ENCODE results near the gene PRKD3. TPM values are rescaled to one million over a fixed set of nuclear protein-coding genes. Genes with fewer than 3 reads are reported as not detected.
A peak's percentile ranks its signal among the peaks of the same experiment; 100 is the strongest.

PRKD3 gene
- total and polyA plus RNA-seq, 2 of the 13 experiments (the other 11 are each of a cell fraction or from before 2014, with no cell fraction given), result 11.6 to 38.4 TPM

DNA sequence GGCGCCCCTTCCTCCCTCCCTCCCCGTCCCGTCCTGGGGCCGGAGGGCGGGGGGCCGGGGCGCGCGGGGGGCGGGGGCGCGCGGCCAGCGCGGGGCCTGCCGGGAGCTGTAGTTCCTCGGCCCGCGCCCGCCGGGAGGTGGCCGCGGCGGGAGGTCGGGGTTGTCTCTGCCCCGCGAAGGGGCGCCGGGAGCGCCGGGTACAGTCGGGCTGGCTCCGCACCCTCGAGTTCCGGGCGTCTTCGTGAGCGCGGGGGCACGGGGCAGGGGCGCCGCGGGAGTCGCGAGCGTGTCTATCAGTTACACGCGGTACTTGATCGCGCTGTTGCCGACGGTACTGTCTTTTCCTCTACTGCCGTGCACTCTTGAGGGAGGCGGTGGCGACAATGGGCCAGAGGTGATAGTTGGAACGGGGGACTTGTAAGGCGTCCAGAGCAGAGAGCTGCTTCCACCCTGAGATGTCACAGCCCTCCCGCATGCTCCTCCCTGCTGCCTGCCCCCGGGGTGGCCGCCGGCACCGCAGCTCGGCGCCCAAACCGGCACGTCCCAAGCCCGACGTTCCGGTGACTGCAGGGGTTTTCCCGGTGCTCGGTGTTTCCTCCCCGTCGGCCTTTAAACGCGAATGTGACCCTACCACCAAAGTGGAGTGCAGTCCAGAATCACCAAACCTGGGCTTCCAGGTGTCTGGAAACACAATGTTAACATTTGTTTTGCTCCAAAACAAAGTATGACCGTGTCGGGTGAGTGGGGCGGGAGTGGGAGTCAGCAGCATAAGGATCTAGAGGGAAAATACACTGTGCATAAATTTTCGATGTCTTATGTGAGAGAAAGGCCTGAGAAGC is at the start of gene PRKD3 (continued):
- TF ChIP-seq KIAA2018 (CRISPR knock-in tag; IDR thresholded peaks at IDR 0.05; ENCODE audit: borderline replicate concordance), result no peak
- TF ChIP-seq, protein P1, sequence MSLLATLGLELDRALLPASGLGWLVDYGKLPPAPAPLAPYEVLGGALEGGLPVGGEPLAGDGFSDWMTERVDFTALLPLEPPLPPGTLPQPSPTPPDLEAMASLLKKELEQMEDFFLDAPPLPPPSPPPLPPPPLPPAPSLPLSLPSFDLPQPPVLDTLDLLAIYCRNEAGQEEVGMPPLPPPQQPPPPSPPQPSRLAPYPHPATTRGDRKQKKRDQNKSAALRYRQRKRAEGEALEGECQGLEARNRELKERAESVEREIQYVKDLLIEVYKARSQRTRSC (CRISPR knock-in tag; IDR thresholded peaks at IDR 0.05; ENCODE audit: low read depth), result no peak
- no peak for TF ChIP-seq ZNF367 (CRISPR knock-in tag; IDR thresholded peaks at IDR 0.05; ENCODE audit: borderline replicate concordance)
- TF ChIP-seq ZNF713 (CRISPR knock-in tag; IDR thresholded peaks at IDR 0.05), result peak; percentile 57; the same call in 1 of the 2 replicates
- 0 out of 2 replicates have a peak, but pooled peaks have one; percentile 42 for TF ChIP-seq ZNF691 (CRISPR knock-in tag; IDR thresholded peaks at IDR 0.05; ENCODE audit: borderline replicate concordance, low read depth)
- TF ChIP-seq NR1H2 (CRISPR knock-in tag; IDR thresholded peaks at IDR 0.05; ENCODE audit: borderline replicate concordance, low read depth), result no peak
- no peak for TF ChIP-seq ZFP41 (CRISPR knock-in tag; IDR thresholded peaks at IDR 0.05; ENCODE audit: borderline replicate concordance)
- TF ChIP-seq, protein P2, sequence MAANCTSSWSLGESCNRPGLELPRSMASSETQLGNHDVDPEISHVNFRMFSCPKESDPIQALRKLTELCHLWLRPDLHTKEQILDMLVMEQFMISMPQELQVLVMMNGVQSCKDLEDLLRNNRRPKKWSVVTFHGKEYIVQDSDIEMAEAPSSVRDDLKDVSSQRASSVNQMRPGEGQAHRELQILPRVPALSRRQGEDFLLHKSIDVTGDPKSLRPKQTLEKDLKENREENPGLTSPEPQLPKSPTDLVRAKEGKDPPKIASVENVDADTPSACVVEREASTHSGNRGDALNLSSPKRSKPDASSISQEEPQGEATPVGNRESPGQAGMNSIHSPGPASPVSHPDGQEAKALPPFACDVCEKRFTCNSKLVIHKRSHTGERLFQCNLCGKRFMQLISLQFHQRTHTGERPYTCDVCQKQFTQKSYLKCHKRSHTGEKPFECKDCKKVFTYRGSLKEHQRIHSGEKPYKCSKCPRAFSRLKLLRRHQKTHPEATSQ (CRISPR knock-in tag; IDR thresholded peaks at IDR 0.05; ENCODE audit: borderline replicate concordance), result no peak
- no peak for TF ChIP-seq ZFP36L1 (CRISPR knock-in tag; IDR thresholded peaks at IDR 0.05)
- no peak for TF ChIP-seq ZNF878 (CRISPR knock-in tag; IDR thresholded peaks at IDR 0.05)
- no peak for TF ChIP-seq SMYD3 (CRISPR knock-in tag; IDR thresholded peaks at IDR 0.05)
- TF ChIP-seq ZNF577 (CRISPR knock-in tag; IDR thresholded peaks at IDR 0.05; ENCODE audit: borderline replicate concordance, low read depth), result no peak
- TF ChIP-seq KMT2B (CRISPR knock-in tag; IDR thresholded peaks at IDR 0.05), result no peak
- TF ChIP-seq ZNF772 (CRISPR knock-in tag; IDR thresholded peaks at IDR 0.05), result no peak
- no peak for TF ChIP-seq ZNF101 (CRISPR knock-in tag; IDR thresholded peaks at IDR 0.05; ENCODE audit: borderline replicate concordance, low read depth)
- TF ChIP-seq ZZZ3 (CRISPR knock-in tag; IDR thresholded peaks at IDR 0.05; ENCODE audit: borderline replicate concordance), result no peak
